HG03442 (cell line): Measurements from ENCODE around the gene KRT33A.

Experiments used
- ATAC-seq: cut with Tn5 transposase; IDR thresholded peaks from one replicate; pipeline ENCODE4 v1.9.1; 2021; ENCODE audit warnings: mild to moderate bottlenecking, moderate library complexity; ENCODE audit not compliant: unreplicated experiment

Gene KRT33A

GRCh38 chr17:41331606-41332005 is 19.0 kb downstream of the KRT33A start:
- ATAC-seq = no peak

- no peak for ATAC-seq
These were observed 21.2 kb downstream of the KRT33A start for GRCh38 chr17:41329279-41329948.

GRCh38 chr17:41328207-41328606 is 22.4 kb downstream of the KRT33A start:
- ATAC-seq = no peak

- no peak for ATAC-seq
These were observed 23.1 kb downstream of the KRT33A start for GRCh38 chr17:41327411-41328120.

- ATAC-seq = no peak
These were observed 24.2 kb downstream of the KRT33A start for GRCh38 chr17:41326173-41327145.

- no peak for ATAC-seq
These were observed 25.0 kb downstream of the KRT33A start for GRCh38 chr17:41325611-41326010.

- no peak for ATAC-seq
These were observed 25.5 kb downstream of the KRT33A start for GRCh38 chr17:41325126-41325525.

- ATAC-seq = no peak
These were observed 26.2 kb downstream of the KRT33A start for GRCh38 chr17:41324180-41325075.

GRCh38 chr17:41322903-41323895 is 27.4 kb downstream of the KRT33A start:
- ATAC-seq = no peak

- ATAC-seq = no peak
These were observed 28.3 kb downstream of the KRT33A start for GRCh38 chr17:41322094-41322902.

- no peak for ATAC-seq
These were observed 32.4 kb downstream of the KRT33A start for GRCh38 chr17:41318231-41318630.

GRCh38 chr17:41315814-41316445 is 34.7 kb downstream of the KRT33A start:
- ATAC-seq = no peak

GRCh38 chr17:41315204-41315794 is 35.3 kb downstream of the KRT33A start, which contains the start of gene KRTAP17-1:
KRTAP17-1 (minus strand) TSS chr17:41315710; CDS start chr17:41315650, 60 bp downstream.
- no peak for ATAC-seq

GRCh38 chr17:41311111-41311510 is 39.5 kb downstream of the KRT33A start:
- ATAC-seq = no peak

GRCh38 chr17:41308918-41309359 is 41.7 kb downstream of the KRT33A start, which contains the start of gene KRTAP16-1:
KRTAP16-1 (minus strand) TSS chr17:41309309; CDS start chr17:41309253, 56 bp downstream.
- ATAC-seq = no peak

GRCh38 chr17:41308251-41308917 is 42.2 kb downstream of the KRT33A start:
- no peak for ATAC-seq

- no peak for ATAC-seq
These were observed 43.0 kb downstream of the KRT33A start for GRCh38 chr17:41307647-41308046.
